RWPE2 (cell line): ENCODE results near the gene PHKG1.
"Not testable (repeated sequence)": the region's sequence is repeated elsewhere in the genome, so short reads cannot be mapped to it uniquely, and the experiment has no call there.

Experiments used
- ATAC-seq: fragments of 200-7000 bp; cut with Tn5 transposase; 3 replicates; pipeline ENCODE4 v1.9.1; 2021; ENCODE audit warnings: low read depth
- DNase-seq: peaks from one replicate; pipeline ENCODE4 v3.0.0-alpha.2; 2020; ENCODE audit warnings: low spot score
- H3K27ac ChIP-seq: fragments of 450-650 bp; 2 replicates; pipeline ENCODE4 v1.5.1; 2017; ENCODE audit warnings: mild to moderate bottlenecking; ENCODE audit not compliant: poor library complexity, severe bottlenecking
- H3K27me3 ChIP-seq: fragments of 250-450 bp; sonication (Bioruptor Pico); 2 replicates; pipeline ENCODE4 v1.5.1; 2021; ENCODE audit warnings: mild to moderate bottlenecking, moderate library complexity; ENCODE audit not compliant: insufficient read depth, poor library complexity, severe bottlenecking
- H3K36me3 ChIP-seq: fragments of 250-450 bp; sonication (Bioruptor Pico); 2 replicates; pipeline ENCODE4 v1.5.1; 2020; ENCODE audit warnings: low read depth, mild to moderate bottlenecking, moderate library complexity
- H3K4me1 ChIP-seq: fragments of 250-450 bp; sonication (Bioruptor Pico); 2 replicates; pipeline ENCODE4 v1.5.1; 2021; ENCODE audit warnings: mild to moderate bottlenecking, moderate library complexity; ENCODE audit not compliant: insufficient read depth, poor library complexity, severe bottlenecking
- H3K4me3 ChIP-seq: fragments of 250-450 bp; sonication (Bioruptor Pico); 2 replicates; pipeline ENCODE4 v1.5.1; 2021; ENCODE audit warnings: mild to moderate bottlenecking, moderate library complexity; ENCODE audit not compliant: severe bottlenecking
- H3K9me3 ChIP-seq: fragments of 250-450 bp; sonication (Bioruptor Pico); 2 replicates; pipeline ENCODE4 v1.5.1; 2021; ENCODE audit warnings: mild to moderate bottlenecking, moderate library complexity; ENCODE audit not compliant: severe bottlenecking
- TF ChIP-seq, protein P1 (sequence below): fragments of 450-650 bp; IDR thresholded peaks from one replicate; pipeline ENCODE4 v1.5.1; 2017; ENCODE audit warnings: mild to moderate bottlenecking, moderate library complexity; ENCODE audit not compliant: poor library complexity, severe bottlenecking

Gene PHKG1

DNA sequence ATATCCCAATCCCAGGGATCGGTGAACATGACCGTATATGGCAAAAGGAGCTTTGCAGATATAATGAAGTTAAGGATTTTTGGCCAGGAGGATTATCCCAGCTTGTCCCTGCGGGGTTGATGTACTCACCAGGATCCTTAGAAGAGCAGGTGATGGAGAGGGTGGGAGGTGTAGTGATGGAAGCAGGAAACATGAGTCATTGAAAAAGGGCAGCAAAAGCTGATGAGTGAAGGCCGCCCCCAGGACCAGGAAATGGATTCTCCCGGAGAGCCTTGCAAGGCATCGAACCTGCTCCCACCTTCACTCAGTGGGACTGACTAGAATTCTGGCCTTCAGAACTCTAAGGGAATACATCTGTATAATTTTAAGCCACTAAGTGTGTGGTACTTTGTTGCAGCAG lies 28.7 kb upstream of the PHKG1 start:
- Histone ChIP-seq H3K36me3 (no peaks in the 10 kb centered on the region), H3K4me3 (no peak overlapping the region), H3K4me1 (no peaks in the 10 kb centered on the region), H3K27me3 (no peaks in the 10 kb centered on the region), H3K27ac (no peak overlapping the region), H3K9me3 (no peaks in the 10 kb centered on the region)
- TF ChIP-seq, protein P1, sequence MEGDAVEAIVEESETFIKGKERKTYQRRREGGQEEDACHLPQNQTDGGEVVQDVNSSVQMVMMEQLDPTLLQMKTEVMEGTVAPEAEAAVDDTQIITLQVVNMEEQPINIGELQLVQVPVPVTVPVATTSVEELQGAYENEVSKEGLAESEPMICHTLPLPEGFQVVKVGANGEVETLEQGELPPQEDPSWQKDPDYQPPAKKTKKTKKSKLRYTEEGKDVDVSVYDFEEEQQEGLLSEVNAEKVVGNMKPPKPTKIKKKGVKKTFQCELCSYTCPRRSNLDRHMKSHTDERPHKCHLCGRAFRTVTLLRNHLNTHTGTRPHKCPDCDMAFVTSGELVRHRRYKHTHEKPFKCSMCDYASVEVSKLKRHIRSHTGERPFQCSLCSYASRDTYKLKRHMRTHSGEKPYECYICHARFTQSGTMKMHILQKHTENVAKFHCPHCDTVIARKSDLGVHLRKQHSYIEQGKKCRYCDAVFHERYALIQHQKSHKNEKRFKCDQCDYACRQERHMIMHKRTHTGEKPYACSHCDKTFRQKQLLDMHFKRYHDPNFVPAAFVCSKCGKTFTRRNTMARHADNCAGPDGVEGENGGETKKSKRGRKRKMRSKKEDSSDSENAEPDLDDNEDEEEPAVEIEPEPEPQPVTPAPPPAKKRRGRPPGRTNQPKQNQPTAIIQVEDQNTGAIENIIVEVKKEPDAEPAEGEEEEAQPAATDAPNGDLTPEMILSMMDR = no peak
- ATAC-seq (no peak), DNase-seq (no peak)

DNA sequence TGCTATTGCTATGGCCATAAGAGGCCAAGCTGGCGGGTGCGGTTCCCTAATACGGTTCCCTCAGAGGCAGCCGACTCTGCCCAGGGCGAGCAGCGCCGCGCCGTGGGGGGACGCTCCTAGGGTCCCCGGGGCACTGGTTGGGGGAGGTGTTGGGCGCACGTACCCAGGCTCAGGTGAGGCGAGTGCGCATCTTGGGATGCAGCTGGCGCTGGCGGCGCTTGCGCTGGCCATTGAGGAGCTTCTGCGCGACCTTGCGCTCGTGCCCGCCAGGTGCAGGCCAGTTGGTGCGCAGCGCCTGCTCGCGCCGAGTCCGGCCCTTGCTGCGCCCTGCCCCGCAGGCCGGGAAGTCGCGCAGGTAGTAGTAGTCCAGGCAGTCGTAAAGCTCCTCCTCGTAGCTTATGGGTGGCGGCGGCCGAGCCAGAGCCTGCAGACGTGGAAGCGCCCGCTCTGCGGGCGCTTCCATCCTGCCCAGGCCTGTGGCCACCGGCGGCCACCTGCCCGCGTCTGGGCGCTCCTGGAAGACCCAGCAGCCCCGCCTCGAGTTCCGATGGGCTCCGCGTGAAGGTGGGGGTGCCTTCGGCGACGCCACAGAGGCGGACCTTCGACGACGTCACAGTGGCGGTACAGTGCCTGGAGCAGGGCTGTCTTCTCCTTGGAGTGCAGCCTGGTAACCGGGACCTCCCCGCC lies 23.2 kb upstream of the PHKG1 start, which contains the start of gene NUPR2:
Gene NUPR2 (minus strand): TSS at position 566 of the 687 bp plus-strand sequence. CDS start 103 bp downstream, at position 463.
- Histone ChIP-seq H3K27me3 (no peaks in the 10 kb centered on the region), H3K4me3 (no peak within 1 kb of the TSS), H3K9me3 (no peaks in the 10 kb centered on the region), H3K4me1 (no peaks in the 10 kb centered on the region), H3K27ac (no peak within 1 kb of the TSS), H3K36me3 (no peaks in the 10 kb centered on the region)
- TF ChIP-seq, protein P1 = no peak
- ATAC-seq = peak; percentile 60
- no peak for DNase-seq

DNA sequence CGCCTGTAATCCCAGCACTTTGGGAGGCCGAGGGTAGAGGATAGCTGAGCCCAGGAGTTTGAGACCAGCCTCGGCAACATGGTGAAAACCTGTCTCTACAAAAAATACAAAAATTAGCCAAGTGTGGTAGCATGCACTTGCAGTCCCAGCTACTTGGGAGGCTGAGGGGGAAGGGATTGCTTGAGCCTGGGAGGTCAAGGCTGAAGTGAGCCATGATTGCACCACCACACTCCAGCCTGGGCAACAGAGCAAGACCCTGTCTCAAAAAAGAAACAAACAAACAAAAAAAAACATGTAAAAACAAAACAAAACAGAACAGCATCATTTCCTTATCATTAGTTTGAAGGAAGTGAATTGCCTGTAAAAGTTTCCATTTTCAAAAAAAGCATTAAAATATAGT lies 19.5 kb upstream of the PHKG1 start:
- H3K27ac ChIP-seq, H3K27me3 ChIP-seq, H3K9me3 ChIP-seq, H3K4me1 ChIP-seq, DNase-seq, H3K4me3 ChIP-seq, H3K36me3 ChIP-seq, ATAC-seq: not testable (repeated sequence)

DNA sequence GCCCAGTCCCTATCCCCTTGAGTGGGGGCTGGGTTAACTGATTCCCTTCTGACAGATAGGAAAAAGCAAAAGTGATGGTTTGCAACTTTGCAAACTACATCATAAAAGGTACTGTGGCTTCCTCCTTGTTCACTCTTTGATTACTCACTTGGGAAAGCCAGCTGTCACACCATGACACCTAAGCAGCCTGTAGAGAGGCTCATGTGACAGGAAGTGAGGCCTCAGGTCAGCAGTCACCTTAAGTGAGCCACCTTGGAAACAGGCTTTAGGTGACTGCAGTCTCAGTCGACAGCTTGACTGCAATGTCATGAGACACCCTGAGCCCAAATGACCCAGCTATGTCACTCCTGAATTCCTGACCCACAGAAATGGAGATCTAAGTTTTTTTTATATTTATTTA lies 17.9 kb upstream of the PHKG1 start:
- Histone ChIP-seq H3K36me3 (no peaks in the 10 kb centered on the region; the same call in 1 of the 2 replicates), H3K4me3 (no peak overlapping the region), H3K4me1 (peaks cover 4% of the 10 kb centered on the region), H3K27ac (no peak overlapping the region), H3K27me3 (no peaks in the 10 kb centered on the region), H3K9me3 (no peaks in the 10 kb centered on the region)
- TF ChIP-seq, protein P1 = no peak
- ATAC-seq = no peak
- no peak for DNase-seq

DNA sequence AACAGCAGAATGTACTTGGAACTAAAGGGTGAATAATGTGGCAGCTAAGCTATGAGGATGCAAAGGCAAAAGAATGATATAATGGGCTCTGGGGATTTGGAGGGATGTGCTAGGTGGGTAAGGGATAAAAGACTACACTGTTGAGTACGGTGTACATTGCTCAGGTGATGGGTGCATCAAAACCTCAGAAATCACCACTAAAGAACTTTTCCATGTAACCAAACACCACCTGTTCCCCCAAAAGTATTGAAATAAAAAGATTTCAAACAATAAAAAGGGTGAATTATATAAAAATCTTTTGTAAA lies 15.2 kb upstream of the PHKG1 start:
- TF ChIP-seq, protein P1 = no peak
- no peak for ATAC-seq
- Histone ChIP-seq H3K4me3 (no peak overlapping the region), H3K27me3 (no peaks in the 10 kb centered on the region), H3K9me3 (no peaks in the 10 kb centered on the region), H3K36me3 (peaks cover 25% of the 10 kb centered on the region), H3K4me1 (peaks cover 7% of the 10 kb centered on the region), H3K27ac (no peak overlapping the region)
- no peak for DNase-seq
